D721Med (cell line): Measurements from ENCODE around the gene SPDYC.

ENCODE experiments used
- DNase-seq: peaks from one replicate; pipeline ENCODE4 v3.0.0; 2011; ENCODE audit warnings: low spot score; ENCODE audit not compliant: insufficient read length
- FAIRE-seq: peaks from 2 replicates; lab custom pipeline; 2011; peaks lifted over from hg19 to GRCh38; lab: Jason Lieb, UNC
- TF ChIP-seq, protein P1 (sequence below): IDR thresholded peaks from 2 replicates; pipeline ENCODE4 v1.5.1; 2012; ENCODE audit warnings: mild to moderate bottlenecking, control low read depth; ENCODE audit not compliant: insufficient read depth; ENCODE audit errors: missing control alignments

The SPDYC gene

DNA sequence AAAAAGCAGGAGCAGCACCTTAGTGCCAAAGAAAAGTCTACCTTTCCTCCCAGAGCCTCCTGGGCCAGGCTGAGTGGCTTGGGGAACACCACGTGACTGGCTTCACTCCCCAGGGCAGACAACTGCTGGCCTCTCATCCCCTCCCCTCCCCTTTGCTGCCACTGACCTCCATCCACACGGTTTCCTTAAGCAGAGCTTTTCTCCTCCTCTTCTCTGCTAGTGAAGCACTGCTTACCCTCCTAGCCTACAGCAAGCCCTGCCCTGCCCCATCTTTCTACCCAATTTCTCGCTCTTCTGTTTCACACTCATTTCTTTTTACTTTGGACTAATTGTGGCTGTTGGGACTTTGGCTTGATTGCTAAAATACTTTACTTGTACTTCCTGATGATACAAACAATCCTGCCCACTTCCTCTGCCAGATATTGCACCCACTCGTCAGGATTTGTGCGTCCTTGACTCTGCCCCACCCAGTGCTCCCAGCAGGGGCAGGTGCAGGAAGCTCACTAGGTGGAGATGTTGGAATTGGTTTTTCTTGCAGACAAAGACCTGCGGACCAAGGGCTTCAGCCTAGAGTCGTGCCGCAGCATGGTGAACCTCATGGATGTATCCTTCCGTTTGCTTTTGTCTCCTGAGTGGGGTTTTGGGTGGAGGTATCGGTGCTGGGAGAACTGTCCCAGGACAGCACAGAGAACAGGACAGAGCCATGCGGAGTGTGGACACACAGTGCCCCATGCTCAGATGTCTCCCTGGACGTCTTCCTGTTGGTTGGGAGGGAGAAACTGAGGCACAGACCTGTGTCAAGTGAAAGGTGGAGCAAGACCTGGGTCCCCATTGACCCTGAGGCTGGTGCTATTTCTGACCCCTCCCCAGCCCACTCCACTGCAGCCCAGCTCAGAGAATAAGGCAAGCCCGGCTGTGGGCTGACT, 39.0 kb downstream of the SPDYC start:
- TF ChIP-seq, protein P1, sequence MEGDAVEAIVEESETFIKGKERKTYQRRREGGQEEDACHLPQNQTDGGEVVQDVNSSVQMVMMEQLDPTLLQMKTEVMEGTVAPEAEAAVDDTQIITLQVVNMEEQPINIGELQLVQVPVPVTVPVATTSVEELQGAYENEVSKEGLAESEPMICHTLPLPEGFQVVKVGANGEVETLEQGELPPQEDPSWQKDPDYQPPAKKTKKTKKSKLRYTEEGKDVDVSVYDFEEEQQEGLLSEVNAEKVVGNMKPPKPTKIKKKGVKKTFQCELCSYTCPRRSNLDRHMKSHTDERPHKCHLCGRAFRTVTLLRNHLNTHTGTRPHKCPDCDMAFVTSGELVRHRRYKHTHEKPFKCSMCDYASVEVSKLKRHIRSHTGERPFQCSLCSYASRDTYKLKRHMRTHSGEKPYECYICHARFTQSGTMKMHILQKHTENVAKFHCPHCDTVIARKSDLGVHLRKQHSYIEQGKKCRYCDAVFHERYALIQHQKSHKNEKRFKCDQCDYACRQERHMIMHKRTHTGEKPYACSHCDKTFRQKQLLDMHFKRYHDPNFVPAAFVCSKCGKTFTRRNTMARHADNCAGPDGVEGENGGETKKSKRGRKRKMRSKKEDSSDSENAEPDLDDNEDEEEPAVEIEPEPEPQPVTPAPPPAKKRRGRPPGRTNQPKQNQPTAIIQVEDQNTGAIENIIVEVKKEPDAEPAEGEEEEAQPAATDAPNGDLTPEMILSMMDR: no peak
- FAIRE-seq (no peak), DNase-seq (no peak)

DNA sequence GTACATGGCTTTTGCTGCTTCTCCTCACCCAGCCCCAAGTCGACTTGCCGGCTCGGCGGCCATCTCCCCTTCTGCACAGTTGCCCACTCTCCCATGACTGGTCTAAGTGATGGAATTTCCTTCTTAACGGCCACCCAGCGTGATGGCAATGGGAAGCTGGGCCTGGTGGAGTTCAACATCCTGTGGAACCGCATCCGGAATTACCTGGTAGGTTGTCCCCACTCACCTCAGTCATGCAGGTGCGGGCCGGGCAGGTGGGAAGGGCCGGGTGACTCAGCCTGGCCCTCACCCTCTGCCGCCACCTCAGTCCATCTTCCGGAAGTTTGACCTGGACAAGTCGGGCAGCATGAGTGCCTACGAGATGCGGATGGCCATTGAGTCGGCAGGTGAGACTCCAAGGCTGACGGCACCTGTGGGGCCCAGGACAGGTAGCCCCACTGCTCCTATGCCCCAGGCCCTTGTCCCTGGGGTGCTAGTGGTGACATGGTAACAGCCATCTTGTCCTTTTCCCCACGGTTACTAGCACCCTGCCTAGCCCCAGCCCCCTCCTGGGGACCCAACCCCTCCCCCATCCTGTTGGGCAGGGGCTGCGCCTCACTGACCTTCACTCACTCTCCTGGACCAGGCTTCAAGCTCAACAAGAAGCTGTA, 39.8 kb downstream of the SPDYC start:
- TF ChIP-seq, protein P1: no peak
- no peak for FAIRE-seq
- no peak for DNase-seq

DNA sequence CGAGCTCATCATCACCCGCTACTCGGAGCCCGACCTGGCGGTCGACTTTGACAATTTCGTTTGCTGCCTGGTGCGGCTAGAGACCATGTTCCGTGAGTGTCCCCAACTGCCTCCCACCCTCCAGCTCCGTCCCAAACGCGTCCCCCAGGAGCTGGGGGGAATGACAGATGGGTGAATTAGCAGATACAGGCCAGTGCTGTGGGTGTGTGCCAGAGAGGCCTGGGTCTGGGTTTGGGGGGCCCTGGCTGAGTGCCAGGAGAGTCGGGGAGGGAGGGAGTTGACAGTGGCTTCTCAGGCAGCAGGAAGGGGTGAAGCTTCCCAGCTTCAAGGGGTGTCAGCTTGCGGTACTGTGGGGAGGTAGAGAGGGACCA, 40.3 kb downstream of the SPDYC start:
- DNase-seq: no peak
- TF ChIP-seq, protein P1: no peak
- no peak for FAIRE-seq

DNA sequence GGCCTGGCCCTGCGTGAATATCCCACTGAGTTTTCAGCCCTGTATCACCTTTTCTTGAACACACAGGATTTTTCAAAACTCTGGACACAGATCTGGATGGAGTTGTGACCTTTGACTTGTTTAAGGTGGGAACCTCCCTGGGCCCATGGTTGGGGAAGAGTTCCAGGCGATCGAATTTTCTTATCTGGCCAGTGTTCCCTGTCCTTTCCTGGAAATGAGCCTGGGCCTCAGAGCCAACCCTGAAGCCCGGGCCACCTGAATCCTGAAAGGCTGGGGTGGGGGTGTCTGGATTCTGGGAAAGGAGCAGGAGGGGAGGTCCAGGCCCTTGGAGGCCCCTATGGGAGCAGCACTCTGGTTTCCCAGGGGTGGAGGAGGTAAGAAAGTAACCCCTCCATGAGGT, 40.7 kb downstream of the SPDYC start:
- TF ChIP-seq, protein P1: no peak

DNA sequence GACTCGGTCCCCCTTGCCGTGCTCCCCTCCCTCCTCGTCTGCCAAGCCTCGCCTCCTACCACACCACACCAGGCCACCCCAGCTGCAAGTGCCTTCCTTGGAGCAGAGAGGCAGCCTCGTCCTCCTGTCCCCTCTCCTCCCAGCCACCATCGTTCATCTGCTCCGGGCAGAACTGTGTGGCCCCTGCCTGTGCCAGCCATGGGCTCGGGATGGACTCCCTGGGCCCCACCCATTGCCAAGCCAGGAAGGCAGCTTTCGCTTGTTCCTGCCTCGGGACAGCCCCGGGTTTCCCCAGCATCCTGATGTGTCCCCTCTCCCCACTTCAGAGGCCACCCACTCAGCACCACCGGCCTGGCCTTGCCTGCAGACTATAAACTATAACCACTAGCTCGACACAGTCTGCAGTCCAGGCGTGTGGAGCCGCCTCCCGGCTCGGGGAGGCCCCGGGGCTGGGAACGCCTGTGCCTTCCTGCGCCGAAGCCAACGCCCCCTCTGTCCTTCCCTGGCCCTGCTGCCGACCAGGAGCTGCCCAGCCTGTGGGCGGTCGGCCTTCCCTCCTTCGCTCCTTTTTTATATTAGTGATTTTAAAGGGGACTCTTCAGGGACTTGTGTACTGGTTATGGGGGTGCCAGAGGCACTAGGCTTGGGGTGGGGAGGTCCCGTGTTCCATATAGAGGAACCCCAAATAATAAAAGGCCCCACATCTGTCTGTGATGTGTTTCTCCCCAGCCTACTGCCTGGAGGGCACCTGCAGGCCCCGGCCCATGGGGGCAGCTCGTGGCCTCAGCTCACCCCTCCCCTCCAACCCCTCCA, 41.5 kb downstream of the SPDYC start:
- TF ChIP-seq, protein P1: no peak
- FAIRE-seq (no peak), DNase-seq (no peak)

More for the DNA sequence above, 40.7 kb downstream of the SPDYC start:
- FAIRE-seq: no peak
- DNase-seq: no peak

DNA sequence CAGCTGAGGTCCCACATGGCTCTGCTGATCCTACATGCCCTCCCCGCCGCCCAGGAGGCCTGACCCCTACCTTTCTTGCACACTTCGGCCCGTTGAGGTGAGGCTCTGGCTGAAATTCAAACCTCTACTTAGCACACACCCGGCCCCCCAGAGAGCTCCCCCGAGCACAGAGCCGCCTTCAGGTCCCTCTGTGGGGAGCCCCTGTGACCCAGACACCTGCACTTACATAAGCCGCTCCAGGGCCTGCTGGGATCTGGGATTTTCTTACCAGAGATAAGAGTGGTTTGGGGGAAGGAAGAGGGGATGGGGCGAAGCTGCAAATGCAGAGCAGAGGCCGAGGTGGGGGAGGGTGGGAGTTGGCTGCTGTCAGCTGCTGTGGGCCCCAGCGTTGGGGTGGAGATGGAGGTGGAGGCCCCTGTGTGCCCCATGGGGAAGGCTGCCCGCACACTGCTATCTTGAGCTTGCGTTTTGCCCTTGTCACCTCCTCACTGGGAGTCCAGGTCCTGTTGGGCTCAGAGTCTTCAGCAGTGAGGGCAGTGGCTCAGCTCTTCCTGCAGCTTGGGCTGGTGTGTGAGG, 42.3 kb downstream of the SPDYC start:
- no peak for FAIRE-seq

More for the DNA sequence above, 42.3 kb downstream of the SPDYC start:
- no peak for DNase-seq
- TF ChIP-seq, protein P1: no peak
